ENCODE results near the gene GPR18. TPM values are rescaled to one million over a fixed set of nuclear protein-coding genes. Genes with fewer than 3 reads are reported as not detected.

The GPR18 gene
- total RNA-seq, 2 donors from 2014 or later, result 8.7 to 10.1 TPM

GRCh38 chr13:99282264-99283231, 24.4 kb upstream of the GPR18 start:
- H3K4me1 Mint-ChIP-seq, result peaks cover 74% of the 10 kb centered on the region
- peak overlapping the region; percentile 45 for H3K4me3 Mint-ChIP-seq
- ATAC-seq (replicated peaks), result no peak
- peak overlapping the region; percentile 16 for H3K27ac Mint-ChIP-seq
- H3K27me3 Mint-ChIP-seq, result no peaks in the 10 kb centered on the region
- H3K36me3 Mint-ChIP-seq (ENCODE audit: low read depth), result peaks cover 30% of the 10 kb centered on the region
- H3K9me3 Mint-ChIP-seq, result no peaks in the 10 kb centered on the region

GRCh38 chr13:99281811-99282263, 23.7 kb upstream of the GPR18 start:
- Mint-ChIP-seq H3K9me3 (no peaks in the 10 kb centered on the region), H3K27ac (peak overlapping the region; percentile 16), H3K36me3 (ENCODE audit: low read depth) (peaks cover 32% of the 10 kb centered on the region), H3K27me3 (no peaks in the 10 kb centered on the region), H3K4me3 (peak overlapping the region; percentile 45), H3K4me1 (peaks cover 76% of the 10 kb centered on the region)
- ATAC-seq (replicated peaks), result peak; percentile 75

GRCh38 chr13:99280166-99280565, 22.0 kb upstream of the GPR18 start:
- Mint-ChIP-seq H3K9me3 (no peaks in the 10 kb centered on the region), H3K27ac (peak overlapping the region; percentile 16), H3K4me1 (peaks cover 68% of the 10 kb centered on the region), H3K4me3 (peak overlapping the region; percentile 45), H3K27me3 (no peaks in the 10 kb centered on the region), H3K36me3 (ENCODE audit: low read depth) (peaks cover 44% of the 10 kb centered on the region)
- ATAC-seq (replicated peaks), result peak; percentile 38

GRCh38 chr13:99279637-99280036, 21.5 kb upstream of the GPR18 start:
- no peaks in the 10 kb centered on the region for H3K9me3 Mint-ChIP-seq
- no peaks in the 10 kb centered on the region for H3K27me3 Mint-ChIP-seq
- H3K4me1 Mint-ChIP-seq, result peaks cover 68% of the 10 kb centered on the region
- peak overlapping the region; percentile 45 for H3K4me3 Mint-ChIP-seq
- H3K27ac Mint-ChIP-seq, result peak overlapping the region; percentile 16
- peaks cover 49% of the 10 kb centered on the region for H3K36me3 Mint-ChIP-seq (ENCODE audit: low read depth)
- no peak for ATAC-seq (replicated peaks)

GRCh38 chr13:99278843-99279242, 20.7 kb upstream of the GPR18 start:
- peaks cover 50% of the 10 kb centered on the region for H3K36me3 Mint-ChIP-seq (ENCODE audit: low read depth)
- H3K4me3 Mint-ChIP-seq, result peak overlapping the region; percentile 45
- no peaks in the 10 kb centered on the region for H3K27me3 Mint-ChIP-seq
- peak overlapping the region; percentile 16 for H3K27ac Mint-ChIP-seq
- no peak for ATAC-seq (replicated peaks)
- peaks cover 72% of the 10 kb centered on the region for H3K4me1 Mint-ChIP-seq
- H3K9me3 Mint-ChIP-seq, result no peaks in the 10 kb centered on the region

DNA sequence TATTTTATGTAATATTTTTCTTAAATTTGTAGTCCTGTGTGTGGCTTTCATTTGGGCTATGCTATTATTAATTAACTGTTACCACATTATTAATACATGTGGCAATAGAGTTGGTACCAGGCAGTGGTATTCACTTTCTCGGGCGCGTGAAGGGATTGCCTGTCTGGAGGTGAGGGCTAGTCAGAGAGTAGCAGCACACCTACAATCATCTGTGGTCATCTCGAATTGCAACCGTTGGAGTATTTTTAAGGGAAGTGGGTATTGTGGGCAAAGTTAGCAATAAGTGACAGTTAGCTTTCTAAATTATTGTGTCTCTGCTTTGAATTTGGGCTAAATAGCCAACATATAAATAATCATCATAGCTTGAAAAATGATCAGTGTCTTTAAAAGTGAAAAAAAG, 20.0 kb upstream of the GPR18 start:
- peak overlapping the region; percentile 45 for H3K4me3 Mint-ChIP-seq
- no peaks in the 10 kb centered on the region for H3K9me3 Mint-ChIP-seq
- peak overlapping the region; percentile 13 for H3K27ac Mint-ChIP-seq
- no peak for ATAC-seq (replicated peaks)
- peaks cover 79% of the 10 kb centered on the region for H3K4me1 Mint-ChIP-seq
- peaks cover 53% of the 10 kb centered on the region for H3K36me3 Mint-ChIP-seq (ENCODE audit: low read depth)
- no peaks in the 10 kb centered on the region for H3K27me3 Mint-ChIP-seq

GRCh38 chr13:99277629-99278028, 19.4 kb upstream of the GPR18 start:
- H3K36me3 Mint-ChIP-seq (ENCODE audit: low read depth), result peaks cover 58% of the 10 kb centered on the region
- no peaks in the 10 kb centered on the region for H3K9me3 Mint-ChIP-seq
- H3K27me3 Mint-ChIP-seq, result no peaks in the 10 kb centered on the region
- peaks cover 78% of the 10 kb centered on the region for H3K4me1 Mint-ChIP-seq
- peak overlapping the region; percentile 13 for H3K27ac Mint-ChIP-seq
- H3K4me3 Mint-ChIP-seq, result peak overlapping the region; percentile 45
- no peak for ATAC-seq (replicated peaks)

DNA sequence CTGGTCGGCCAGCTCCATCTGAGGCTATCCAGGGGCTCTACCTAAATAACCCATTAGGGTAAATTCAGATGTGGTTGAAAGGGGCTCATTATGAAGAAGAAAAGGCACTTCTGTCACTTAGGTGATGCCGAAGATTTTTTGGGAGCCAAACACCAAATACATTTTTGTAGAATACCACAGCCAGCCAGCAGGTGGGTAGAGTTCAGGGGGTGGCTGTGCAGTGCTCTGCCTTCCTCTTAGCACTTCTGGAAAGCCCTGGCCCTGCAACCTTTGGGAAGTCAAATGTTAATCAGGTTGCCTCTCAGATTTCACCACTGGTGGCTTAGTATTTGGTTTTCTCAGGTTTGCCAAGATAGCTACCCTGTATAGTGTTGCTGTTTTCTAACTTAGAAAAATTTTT, 18.5 kb upstream of the GPR18 start:
- H3K36me3 Mint-ChIP-seq (ENCODE audit: low read depth), result peaks cover 67% of the 10 kb centered on the region
- H3K27me3 Mint-ChIP-seq, result no peaks in the 10 kb centered on the region
- no peak for ATAC-seq (replicated peaks)
- H3K9me3 Mint-ChIP-seq, result peaks cover 3% of the 10 kb centered on the region
- H3K4me3 Mint-ChIP-seq, result peak overlapping the region; percentile 45
- H3K27ac Mint-ChIP-seq, result no peak overlapping the region
- H3K4me1 Mint-ChIP-seq, result peaks cover 78% of the 10 kb centered on the region

DNA sequence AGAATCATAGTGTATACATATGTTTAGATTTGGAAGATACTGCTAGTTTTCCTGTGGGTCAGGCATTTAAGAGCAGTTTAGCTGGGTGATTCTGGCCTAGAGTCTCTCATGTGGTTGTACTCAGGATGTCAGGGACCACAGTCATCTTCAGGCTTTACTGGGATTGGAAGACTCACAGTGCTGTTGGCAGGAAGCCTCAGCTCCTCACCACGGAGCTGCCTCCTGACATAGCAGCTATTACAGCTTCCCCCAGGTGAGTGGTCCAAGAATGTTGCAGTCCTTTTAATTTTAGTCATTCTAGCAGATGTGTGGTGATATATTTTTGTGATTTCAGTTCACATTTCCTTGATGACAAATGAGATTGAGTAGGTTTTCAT, 16.9 kb upstream of the GPR18 start:
- Mint-ChIP-seq H3K36me3 (ENCODE audit: low read depth) (peaks cover 59% of the 10 kb centered on the region), H3K27me3 (no peaks in the 10 kb centered on the region), H3K9me3 (peaks cover 3% of the 10 kb centered on the region), H3K4me1 (peaks cover 80% of the 10 kb centered on the region), H3K27ac (peak overlapping the region; percentile 86), H3K4me3 (peak overlapping the region; percentile 45)
- peak; percentile 92 for ATAC-seq (replicated peaks)

GRCh38 chr13:99273128-99273527, 14.9 kb upstream of the GPR18 start:
- peaks cover 52% of the 10 kb centered on the region for H3K36me3 Mint-ChIP-seq (ENCODE audit: low read depth)
- H3K4me3 Mint-ChIP-seq, result peak overlapping the region; percentile 45
- H3K27me3 Mint-ChIP-seq, result no peaks in the 10 kb centered on the region
- peak; percentile 42 for ATAC-seq (replicated peaks)
- peaks cover 73% of the 10 kb centered on the region for H3K4me1 Mint-ChIP-seq
- H3K9me3 Mint-ChIP-seq, result peaks cover 3% of the 10 kb centered on the region
- peak overlapping the region; percentile 86 for H3K27ac Mint-ChIP-seq

- H3K9me3 Mint-ChIP-seq, result peaks cover 3% of the 10 kb centered on the region
- no peak for ATAC-seq (replicated peaks)
- peaks cover 66% of the 10 kb centered on the region for H3K4me1 Mint-ChIP-seq
- peak overlapping the region; percentile 86 for H3K27ac Mint-ChIP-seq
- no peaks in the 10 kb centered on the region for H3K27me3 Mint-ChIP-seq
- H3K4me3 Mint-ChIP-seq, result peak overlapping the region; percentile 45
- H3K36me3 Mint-ChIP-seq (ENCODE audit: low read depth), result peaks cover 52% of the 10 kb centered on the region
These were observed 14.3 kb upstream of the GPR18 start for GRCh38 chr13:99272481-99272880.

- Mint-ChIP-seq H3K27me3 (no peaks in the 10 kb centered on the region), H3K9me3 (peaks cover 3% of the 10 kb centered on the region), H3K4me3 (peak overlapping the region; percentile 45), H3K4me1 (peaks cover 59% of the 10 kb centered on the region), H3K36me3 (ENCODE audit: low read depth) (peaks cover 50% of the 10 kb centered on the region), H3K27ac (peak overlapping the region; percentile 86)
- ATAC-seq (replicated peaks), result no peak
These were observed 13.1 kb upstream of the GPR18 start for GRCh38 chr13:99271249-99271648.

- ATAC-seq (replicated peaks), result no peak
- Mint-ChIP-seq H3K27me3 (no peaks in the 10 kb centered on the region), H3K27ac (peak overlapping the region; percentile 86), H3K9me3 (peaks cover 3% of the 10 kb centered on the region), H3K4me3 (peak overlapping the region; percentile 45), H3K36me3 (ENCODE audit: low read depth) (peaks cover 48% of the 10 kb centered on the region), H3K4me1 (peaks cover 60% of the 10 kb centered on the region)
These were observed 12.3 kb upstream of the GPR18 start for GRCh38 chr13:99270518-99270917.

- peaks cover 57% of the 10 kb centered on the region for H3K4me1 Mint-ChIP-seq
- peak overlapping the region; percentile 86 for H3K27ac Mint-ChIP-seq
- peak overlapping the region; percentile 45 for H3K4me3 Mint-ChIP-seq
These were observed 11.6 kb upstream of the GPR18 start for GRCh38 chr13:99269627-99270241.

GRCh38 chr13:99268822-99269221, 10.6 kb upstream of the GPR18 start:
- H3K4me3 Mint-ChIP-seq, result no peak overlapping the region
- peaks cover 57% of the 10 kb centered on the region for H3K4me1 Mint-ChIP-seq
- H3K36me3 Mint-ChIP-seq (ENCODE audit: low read depth), result peaks cover 55% of the 10 kb centered on the region
- H3K27me3 Mint-ChIP-seq, result no peaks in the 10 kb centered on the region
- peak overlapping the region; percentile 55 for H3K27ac Mint-ChIP-seq
- ATAC-seq (replicated peaks), result no peak
- H3K9me3 Mint-ChIP-seq, result peaks cover 3% of the 10 kb centered on the region

More at GRCh38 chr13:99269627-99270241, 11.6 kb upstream of the GPR18 start:
- Mint-ChIP-seq H3K9me3 (peaks cover 3% of the 10 kb centered on the region), H3K27me3 (no peaks in the 10 kb centered on the region), H3K36me3 (ENCODE audit: low read depth) (peaks cover 48% of the 10 kb centered on the region)
- peak; percentile 65 for ATAC-seq (replicated peaks)
